Uterus (tissue), 2 donors: Measurements from ENCODE around the gene ADAMTSL5.

Source experiments
- POLR2A ChIP-seq, 2 donors: fragments of 450-650 bp; IDR thresholded peaks; one replicate each; pipeline ENCODE4 v1.6.1; 2016; ENCODE audit warnings: antibody characterized with exemption in 2 of 2, mild to moderate bottlenecking in 1 of 2, moderate library complexity in 1 of 2
- TF ChIP-seq, protein P1 (sequence below), 4 experiments: fragments of 200-600 bp in 2 of 4; fragments of 450-650 bp in 2 of 4; sonication (generic) in 2 of 4; IDR thresholded peaks; one replicate each; pipeline ENCODE4 v1.5.1; 2016 to 2019; ENCODE audit warnings: antibody characterized with exemption in 4 of 4, mild to moderate bottlenecking in 2 of 4, moderate library complexity in 1 of 4

GRCh38 chr19:1540365-1540925 lies 27.6 kb upstream of the ADAMTSL5 start:
- TF ChIP-seq, protein P1, sequence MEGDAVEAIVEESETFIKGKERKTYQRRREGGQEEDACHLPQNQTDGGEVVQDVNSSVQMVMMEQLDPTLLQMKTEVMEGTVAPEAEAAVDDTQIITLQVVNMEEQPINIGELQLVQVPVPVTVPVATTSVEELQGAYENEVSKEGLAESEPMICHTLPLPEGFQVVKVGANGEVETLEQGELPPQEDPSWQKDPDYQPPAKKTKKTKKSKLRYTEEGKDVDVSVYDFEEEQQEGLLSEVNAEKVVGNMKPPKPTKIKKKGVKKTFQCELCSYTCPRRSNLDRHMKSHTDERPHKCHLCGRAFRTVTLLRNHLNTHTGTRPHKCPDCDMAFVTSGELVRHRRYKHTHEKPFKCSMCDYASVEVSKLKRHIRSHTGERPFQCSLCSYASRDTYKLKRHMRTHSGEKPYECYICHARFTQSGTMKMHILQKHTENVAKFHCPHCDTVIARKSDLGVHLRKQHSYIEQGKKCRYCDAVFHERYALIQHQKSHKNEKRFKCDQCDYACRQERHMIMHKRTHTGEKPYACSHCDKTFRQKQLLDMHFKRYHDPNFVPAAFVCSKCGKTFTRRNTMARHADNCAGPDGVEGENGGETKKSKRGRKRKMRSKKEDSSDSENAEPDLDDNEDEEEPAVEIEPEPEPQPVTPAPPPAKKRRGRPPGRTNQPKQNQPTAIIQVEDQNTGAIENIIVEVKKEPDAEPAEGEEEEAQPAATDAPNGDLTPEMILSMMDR (IDR thresholded peaks at IDR 0.05) = no peak
- no peak for TF ChIP-seq POLR2A (IDR thresholded peaks at IDR 0.05)
